GM19395 (cell line): ENCODE results near the gene ADAM22.

ENCODE experiments used
- ATAC-seq: cut with Tn5 transposase; IDR thresholded peaks from one replicate; pipeline ENCODE4 v1.9.1; 2021; ENCODE audit warnings: mild to moderate bottlenecking, moderate library complexity; ENCODE audit not compliant: unreplicated experiment

Gene ADAM22

DNA sequence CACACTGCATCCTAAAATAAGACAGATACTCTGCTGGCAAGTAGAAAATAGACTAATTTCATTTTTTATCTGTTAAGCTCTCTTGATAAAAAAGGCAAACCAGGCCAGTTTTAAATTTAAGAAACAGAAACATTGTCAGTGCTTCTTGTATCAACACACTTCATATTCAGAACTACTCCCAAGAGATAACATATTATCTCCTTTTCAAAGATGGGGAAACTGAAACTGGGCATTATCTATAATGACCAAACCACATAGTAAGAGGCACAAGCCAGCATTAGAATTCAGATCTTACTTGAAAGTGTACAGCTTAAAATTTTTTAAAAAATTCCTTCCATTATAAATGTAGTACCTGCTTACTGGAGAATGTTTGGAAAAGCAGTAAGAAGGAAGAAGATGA lies 271.1 kb downstream of the ADAM22 start:
- ATAC-seq = no peak

DNA sequence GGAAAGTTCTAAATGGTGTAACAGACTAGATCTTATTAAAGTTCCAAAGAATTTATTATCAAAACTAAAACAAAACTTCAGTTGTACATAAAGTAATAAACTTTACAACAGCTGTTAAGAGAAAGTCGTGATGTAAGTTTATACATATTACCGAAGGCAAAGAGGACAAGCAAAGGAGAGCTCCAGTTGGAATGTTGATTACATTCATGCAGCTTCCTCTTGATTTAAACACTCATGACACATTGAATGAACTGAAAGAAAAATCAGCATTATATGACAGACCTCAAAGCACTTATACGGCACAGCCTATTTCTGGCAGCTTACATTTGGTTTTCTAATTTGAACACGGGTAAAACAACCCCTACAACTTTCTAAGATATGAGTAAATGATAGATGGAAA lies 272.2 kb downstream of the ADAM22 start:
- ATAC-seq = no peak

DNA sequence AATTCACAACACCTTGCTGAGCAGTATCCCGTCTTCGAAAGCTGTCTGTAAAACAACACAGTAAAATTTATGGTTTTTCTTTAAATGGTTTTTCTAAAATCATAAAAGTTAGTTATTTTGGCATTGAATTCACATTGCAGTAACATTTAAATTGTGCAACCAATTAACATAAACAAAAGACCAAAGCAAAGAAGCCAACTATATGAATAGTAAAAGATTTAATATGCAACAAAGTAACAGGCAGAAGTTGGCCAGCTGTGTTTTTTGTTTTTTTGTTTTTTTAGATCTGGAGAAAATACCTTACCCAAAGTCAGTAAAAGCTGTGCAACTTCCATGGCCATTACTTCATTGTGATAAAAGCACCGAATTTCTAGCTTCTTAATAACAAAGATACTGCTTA lies 274.5 kb downstream of the ADAM22 start:
- no peak for ATAC-seq

DNA sequence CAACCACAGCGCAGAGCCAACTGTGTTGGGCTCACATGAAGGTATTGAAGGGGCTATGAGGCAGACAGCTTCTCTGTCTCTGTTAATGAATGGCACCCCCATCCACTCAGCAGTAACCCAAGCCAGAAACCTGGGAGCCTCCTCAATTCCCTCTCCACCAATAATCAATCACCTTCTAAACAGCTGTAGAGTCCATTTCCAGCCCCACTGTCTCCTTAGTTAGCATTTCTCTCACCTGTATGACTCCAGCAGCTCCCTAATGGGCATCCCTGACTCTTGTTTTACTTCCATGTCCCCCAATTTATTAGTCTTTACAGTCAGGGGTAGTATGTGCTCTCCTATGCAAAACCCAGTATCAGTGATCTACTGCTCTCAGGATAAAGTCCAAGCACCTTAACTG lies 278.9 kb downstream of the ADAM22 start:
- no peak for ATAC-seq

DNA sequence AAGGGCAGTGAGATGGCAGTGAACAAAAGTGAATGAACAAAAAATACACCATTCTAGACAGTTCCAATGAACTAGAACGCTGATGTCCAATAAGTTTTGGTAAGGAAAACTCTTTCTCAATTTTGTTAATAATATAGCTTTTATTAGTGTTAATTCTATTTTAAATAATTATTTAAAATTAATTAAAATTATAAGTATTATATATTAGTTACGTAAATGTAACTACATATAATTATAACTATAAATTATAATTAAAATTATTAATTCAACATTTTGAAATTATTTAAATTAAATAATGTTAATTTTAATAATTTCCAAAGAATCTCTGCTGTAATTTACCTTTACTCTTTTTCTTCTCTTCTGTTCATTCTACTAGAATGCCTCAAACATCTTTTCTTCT lies 280.4 kb downstream of the ADAM22 start:
- ATAC-seq = no peak

DNA sequence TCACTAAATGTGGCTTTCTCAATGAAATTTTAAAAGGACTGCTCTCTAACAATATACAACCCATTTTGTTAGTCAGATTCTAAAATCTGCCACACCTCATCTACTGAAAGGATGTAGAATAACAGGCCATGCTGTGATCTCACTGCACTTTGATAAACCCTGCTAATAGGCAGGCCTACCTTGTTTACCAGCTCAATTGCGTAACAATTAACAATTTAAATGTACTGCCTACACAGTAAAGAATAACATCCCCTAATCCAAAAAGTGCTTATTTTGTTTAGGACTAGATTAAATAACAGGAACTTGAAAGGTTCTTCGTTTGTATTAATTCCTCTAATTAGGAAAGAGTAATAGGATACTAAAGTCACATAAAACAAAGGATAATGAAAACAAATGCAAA lies 281.2 kb downstream of the ADAM22 start:
- no peak for ATAC-seq

DNA sequence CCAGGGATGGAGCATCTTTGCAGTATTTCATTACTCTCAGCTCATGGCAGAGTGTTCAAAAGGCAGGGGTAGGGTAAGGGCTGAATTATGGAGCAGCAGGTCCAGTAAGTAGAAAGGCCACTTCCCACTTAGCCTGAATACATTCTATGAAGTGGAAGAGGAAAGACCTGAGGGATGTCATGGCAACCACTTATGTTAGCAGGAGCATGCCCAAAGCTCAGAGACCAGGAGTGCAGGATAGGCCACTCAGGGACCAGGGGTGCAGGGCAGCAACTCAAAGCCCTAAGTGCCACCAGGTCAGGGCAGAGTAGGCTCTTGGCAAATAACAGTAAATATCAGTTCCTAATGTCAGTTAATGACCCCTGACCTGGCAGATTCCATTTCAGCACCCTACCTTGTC lies 282.2 kb downstream of the ADAM22 start:
- ATAC-seq = no peak

DNA sequence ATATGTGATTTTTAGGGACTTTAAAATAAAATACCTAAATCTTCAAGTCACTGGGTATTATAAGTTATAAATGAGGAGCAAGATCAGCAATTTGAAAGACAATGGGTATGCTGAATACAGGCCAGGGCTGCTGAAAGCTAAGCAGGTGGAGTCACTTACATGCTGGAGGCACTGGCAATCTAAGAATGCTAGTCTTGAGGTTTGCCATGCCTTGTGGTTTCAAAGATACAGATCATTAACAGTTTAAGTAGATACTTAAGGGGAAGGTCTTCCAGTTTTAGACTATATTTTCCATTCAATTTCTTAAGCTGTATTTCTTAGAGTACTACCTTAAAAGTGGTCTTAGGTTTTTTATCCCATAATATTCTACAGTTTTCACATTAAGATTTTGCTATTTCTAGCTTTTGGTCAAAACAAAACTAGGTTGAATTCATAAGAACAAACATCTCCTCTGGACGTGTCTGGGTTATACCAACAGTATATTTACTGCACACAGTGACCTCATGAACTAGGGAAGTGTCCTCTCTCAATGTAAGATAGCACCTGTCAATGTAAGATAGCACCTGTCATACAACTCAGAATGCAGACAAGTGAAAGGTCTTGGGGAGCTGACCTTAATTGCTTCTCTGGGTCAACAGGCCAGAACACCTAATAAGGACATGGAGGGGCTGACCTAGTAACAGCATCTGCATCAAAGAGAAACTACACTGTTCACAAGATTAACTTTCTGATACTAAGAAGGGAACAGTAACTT lies 283.8 kb downstream of the ADAM22 start:
- ATAC-seq = peak; percentile 81

DNA sequence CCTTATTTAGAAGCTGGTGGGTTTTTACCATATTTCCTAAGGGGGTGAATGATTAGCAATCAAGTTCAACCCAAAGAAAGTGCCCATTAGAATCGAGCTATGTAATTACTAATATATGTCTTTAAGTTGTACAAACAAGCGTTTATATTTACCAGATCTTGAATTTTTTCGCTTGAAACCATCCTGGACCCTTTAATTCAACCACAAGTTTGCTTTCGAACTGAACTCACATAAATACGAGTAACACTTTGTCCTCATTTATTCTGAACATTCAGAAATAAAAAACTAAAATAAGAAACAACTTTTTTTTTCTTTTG lies 284.3 kb downstream of the ADAM22 start:
- no peak for ATAC-seq

DNA sequence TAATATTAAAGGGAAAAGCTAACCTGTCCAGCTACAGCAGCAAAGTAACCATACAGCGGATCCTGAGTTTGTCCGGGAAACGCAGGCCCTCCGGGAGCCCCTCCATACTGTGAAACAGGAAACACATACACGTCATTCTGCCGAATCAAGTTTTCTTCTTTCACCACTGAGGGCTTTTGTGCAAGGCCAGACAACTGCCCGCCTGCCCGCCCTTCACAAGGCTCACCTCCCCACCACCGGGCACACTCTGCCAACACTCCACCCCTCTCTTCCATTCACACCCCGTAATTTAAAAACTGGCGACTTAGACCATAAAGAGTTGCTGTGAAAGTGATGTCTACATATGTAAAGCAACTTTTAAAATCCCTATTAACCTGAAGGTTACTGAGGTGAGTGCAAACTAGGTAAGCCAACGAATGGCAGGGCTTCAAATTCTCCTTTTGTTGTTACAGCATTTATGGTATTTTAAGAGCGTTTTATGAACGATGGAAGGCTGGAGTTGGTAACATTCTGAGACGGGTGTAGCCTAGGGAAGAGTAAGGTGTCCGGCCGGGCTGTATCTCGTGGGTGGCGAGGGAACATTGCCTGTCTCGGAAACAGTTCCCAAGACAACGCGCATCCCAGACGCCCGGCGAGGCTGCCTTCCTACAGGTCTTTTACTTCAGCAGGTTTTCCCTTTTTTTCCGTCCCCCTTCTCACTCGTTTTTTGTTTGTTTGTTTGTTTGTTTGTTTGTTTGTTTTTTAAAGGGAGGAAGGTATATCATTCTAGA lies 285.0 kb downstream of the ADAM22 start:
- ATAC-seq = peak; percentile 34

DNA sequence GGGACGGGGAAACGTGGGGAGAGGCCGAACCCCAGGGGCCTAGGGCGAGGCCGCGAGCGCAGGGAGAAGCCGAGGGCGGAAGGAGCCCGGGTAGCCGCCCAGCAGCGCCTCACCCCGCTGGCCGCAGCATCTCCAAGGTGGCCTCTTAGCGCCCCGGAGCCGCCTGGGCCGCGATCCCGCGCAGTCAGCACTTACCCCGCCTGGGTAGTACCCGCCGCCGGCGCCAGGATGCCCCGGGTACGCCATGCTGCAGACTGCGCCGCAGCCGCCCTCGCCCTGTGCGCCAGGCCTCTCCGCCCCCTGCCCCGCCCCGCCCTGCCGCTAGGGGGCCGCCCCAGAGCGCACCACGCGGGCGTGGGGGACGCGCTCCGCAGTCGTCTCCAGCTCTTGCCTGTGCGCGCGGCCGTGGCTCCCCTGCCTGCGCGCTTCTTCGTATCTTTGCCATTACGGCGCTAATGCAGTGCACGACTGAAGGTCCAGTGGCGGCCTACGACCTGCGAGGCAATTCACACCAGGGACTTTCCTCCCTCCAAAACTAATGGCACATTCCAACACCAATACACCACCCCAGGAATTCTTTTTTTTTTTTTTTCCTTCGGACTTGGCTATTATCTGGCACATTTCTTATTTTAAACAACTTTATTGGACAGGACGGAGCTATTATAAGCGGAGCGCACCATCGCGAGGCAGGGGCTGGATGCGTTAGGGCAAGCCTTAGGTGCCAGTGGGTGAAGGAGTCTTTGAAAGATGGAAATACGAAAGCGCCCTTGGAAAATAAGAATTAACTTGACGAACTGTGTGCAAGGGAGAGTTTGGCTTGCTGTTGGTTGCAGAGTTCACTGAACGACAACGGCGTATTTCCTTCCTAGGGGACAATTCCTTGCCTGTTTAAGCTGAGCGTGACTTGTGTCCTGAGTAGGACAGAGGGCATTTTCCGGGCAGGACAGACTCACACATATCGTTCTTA lies 286.0 kb downstream of the ADAM22 start, which contains the start of gene SRI:
TSS of gene SRI (minus strand) at position 258 of the 967 bp plus-strand sequence. CDS start at position 246, 12 bp downstream.
- peak; percentile 61 for ATAC-seq

DNA sequence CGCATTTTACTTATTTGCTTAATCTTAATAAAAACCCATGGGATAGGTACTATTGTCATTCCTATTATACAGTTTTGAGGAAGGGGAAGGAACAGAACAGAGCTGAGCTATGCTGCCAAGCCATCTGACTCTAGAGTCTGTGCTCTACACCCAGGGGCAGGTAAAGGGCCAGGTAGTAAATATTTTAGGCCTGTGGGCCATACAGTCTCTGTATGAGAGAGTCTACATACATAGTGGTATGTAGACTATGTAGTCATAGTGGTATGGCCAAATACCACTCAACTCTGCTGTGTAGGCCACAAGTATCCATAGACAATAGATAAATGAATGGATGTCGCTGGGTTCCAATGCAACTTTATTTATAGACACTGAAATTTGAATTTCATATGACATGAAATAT lies 289.2 kb downstream of the ADAM22 start:
- ATAC-seq = no peak

DNA sequence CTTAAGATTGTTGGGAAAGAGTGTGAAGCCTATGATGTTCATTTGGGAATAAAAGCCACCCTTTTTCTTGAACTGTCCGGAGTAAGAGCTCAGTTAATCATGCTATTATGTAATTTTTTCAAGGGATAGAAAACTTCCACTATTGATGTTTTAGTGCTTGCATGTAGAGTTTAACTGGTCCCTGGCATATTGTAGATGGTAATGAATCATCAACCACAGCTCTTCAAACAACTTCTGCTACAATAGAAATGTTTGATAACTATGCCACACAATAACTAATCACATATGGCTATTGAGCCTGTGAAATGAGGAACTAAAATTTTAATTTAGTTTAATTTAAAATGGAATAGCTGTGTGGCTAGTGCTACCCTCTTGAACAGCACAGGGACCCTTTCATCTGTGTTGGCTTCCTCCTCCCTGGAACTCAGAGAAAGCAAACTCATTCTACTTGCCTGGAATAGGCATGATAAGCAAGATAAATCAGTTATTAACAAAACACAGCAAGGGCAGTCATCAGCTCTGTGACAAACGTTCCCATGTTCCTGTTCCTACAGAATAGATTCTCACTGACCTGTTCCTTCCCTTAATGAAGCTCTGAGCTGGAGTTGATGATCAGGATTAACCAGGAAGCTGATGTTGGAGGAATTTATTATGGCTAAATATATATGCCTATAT lies 290.7 kb downstream of the ADAM22 start:
- no peak for ATAC-seq

DNA sequence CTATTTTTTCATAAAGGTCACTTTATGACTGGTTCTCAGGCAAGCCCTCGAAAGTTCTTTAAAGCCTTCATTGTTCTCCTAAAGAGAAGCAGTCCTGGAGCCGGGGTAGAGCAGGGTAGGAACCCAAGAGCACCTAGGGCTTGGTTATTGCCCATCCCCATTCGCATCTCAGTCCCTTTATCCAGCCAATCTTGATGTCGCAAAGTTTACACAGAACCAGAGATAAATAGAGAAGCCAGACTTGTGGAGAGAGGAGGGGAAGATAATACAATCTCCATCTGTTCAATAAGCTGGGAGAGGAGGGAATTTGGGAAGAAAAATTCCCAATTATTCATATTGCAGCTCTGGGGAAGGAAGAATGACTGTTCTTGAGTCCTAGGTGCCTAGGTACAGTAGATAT lies 292.1 kb downstream of the ADAM22 start:
- no peak for ATAC-seq

DNA sequence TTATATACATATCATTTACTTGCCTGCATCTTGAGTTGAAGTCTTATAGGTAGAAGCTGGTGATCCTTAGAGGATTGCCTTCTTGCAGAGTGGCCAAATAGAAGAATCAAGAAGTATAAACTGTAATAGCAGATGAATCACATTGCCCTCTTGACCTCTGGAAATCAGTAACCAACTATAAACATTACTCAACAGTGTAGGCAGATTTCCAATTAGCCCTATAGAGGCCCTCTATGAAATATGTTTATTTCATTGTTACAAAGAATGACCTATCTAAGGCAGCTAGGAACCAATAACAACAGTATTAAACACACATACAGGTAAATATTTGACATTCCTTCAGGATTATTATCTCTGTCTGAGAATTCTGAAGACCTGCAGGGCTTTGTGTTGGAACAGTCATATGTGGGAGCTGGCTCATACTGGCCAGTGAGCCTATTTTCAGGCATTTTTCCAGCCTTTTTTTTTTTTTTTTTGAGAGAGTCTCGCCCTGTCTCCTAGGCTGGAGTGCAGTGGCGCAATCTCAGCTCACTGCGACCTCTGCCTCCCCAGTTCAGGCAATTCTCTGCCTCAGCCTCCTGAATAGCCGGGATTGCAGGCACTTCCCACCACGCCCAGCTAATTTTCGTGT lies 292.9 kb downstream of the ADAM22 start:
- no peak for ATAC-seq

DNA sequence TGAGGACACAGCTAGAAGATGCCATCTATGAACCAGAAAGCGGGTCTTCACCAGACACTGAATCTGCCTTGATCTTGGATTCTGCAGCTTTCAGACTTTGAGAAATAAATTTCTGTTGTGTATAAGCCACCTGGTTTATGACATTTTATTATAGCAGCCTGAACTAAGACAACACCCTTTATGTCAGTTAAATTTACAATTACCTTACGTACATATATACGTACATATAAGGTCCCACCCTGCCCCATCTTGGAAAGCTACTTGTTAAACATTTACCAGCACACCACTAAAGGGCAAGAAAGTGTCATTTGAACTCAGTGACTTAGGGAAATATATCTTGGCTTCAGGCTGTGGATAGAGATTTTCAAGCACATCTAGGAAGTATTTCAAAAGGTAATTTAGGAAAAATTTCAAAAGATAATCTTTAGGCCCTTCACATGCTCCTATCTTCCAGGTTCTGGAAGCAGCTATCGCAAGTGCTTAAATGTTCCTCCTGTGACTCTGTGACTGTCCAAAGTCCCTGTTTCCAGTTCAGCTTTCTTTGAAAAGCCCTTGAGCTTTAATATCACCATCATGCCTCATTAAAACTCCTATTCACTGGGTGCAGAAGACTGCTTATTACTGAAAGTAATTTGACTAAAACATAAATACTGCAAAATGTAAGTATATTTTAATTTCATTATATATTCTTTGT lies 295.4 kb downstream of the ADAM22 start:
- no peak for ATAC-seq

DNA sequence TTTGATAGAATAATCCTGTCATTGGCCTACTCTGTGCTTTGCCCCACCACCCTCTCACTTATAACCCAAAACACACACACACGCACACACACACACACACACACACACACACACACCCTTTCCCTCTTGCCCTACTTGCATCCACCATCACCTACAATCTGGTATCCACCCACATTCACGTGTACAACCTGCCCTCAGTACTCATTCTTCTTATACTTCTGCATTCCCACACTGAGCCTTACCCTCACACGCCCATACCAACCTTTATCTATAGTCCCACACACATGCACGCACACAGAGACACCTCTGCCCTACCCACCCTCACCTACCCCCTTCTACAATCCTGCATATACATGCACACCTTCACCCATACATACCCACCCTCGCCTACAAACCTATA lies 296.6 kb downstream of the ADAM22 start:
- no peak for ATAC-seq

DNA sequence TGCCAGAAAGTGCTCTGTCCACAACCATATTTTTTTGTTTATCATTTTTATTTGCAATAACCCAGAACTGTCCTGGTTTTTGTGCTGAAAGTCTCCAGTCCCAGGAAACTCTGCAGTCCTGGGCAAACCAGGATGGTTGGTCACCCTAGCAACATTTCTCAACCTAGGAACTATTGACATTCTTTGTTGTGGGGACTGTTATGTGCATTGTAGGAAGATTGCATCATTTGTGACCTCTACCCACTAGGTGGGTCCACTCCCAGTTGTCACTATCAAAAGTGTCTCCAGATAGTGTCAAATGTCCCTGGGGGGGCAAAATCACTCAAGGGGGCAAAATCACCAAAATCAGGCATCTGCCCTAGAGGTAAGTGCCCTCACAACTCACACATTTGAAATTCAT lies 299.8 kb downstream of the ADAM22 start:
- ATAC-seq = no peak

DNA sequence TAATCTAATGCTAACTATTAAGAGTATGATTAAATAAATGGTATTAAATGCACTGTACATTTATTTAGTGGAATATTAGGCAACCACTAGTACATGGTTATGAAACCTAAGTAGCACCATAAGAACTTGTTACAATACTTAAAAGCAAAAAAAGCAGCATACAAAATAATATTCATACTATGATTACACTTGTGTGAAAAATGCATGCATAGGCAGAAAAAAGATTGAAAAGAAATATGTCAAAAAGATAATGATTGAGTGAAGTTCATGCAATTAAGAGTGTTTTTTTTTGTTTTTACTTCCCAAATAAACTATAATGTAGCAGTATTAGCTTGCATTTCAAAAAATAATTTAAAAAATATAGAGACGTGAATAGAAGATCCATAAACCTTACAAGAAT lies 305.8 kb downstream of the ADAM22 start:
- ATAC-seq = no peak
